Neural cell (in vitro differentiated cells): Measurements from ENCODE around the gene ADPRHL1.

Experiments used
- CTCF ChIP-seq: fragments of 450-650 bp; IDR thresholded peaks from 2 replicates; pipeline ENCODE4 v1.5.1; 2014; ENCODE audit warnings: antibody characterized with exemption, mild to moderate bottlenecking, moderate library complexity; ENCODE audit not compliant: poor library complexity, severe bottlenecking
- MXI1 ChIP-seq: fragments of 450-650 bp; conservative IDR thresholded peaks from 2 replicates; pipeline ENCODE4 v1.6.1; 2014; ENCODE audit warnings: antibody characterized with exemption, mild to moderate bottlenecking; ENCODE audit not compliant: poor library complexity, severe bottlenecking
- POLR2AphosphoS5 ChIP-seq: IDR thresholded peaks from 2 replicates; pipeline ENCODE4 v1.6.1; 2012

- TF ChIP-seq CTCF (no peak), POLR2AphosphoS5 (no peak), MXI1 (no peak)
Measured at GRCh38 chr13:113419531-113420193, 33.6 kb downstream of the ADPRHL1 start.
